Suppressor macrophage (primary cell): Measurements from ENCODE around the gene SCAP.
"Not testable (repeated sequence)": the region's sequence is repeated elsewhere in the genome, so short reads cannot be mapped to it uniquely, and the experiment has no call there.

Experiments used
- DNase-seq, 4 experiments: peaks; one replicate each; pipeline ENCODE4 v3.0.0-alpha.2; 2020 to 2022

The SCAP gene

GRCh38 chr3:47480267-47480666 lies 4.5 kb upstream of the SCAP start:
- not testable (repeated sequence) for DNase-seq

- DNase-seq, result no peak
These were observed 4.1 kb upstream of the SCAP start for GRCh38 chr3:47479826-47480160.

GRCh38 chr3:47478022-47478421 lies 2.3 kb upstream of the SCAP start:
- DNase-seq, result no peak

GRCh38 chr3:47476644-47477199 lies 981 bp upstream of the SCAP start:
- DNase-seq, result no peak

- no peak for DNase-seq
These were observed 537 bp upstream of the SCAP start for GRCh38 chr3:47476330-47476626.

GRCh38 chr3:47475029-47475569 lies 642 bp downstream of the SCAP start:
- peak in 1 of 4 experiments; percentile 25 for DNase-seq

- DNase-seq, result no peak
These were observed 2.4 kb downstream of the SCAP start for GRCh38 chr3:47473391-47473790.

GRCh38 chr3:47469616-47470015 lies 6.1 kb downstream of the SCAP start:
- DNase-seq, result no peak

GRCh38 chr3:47468315-47468714 lies 7.4 kb downstream of the SCAP start:
- not testable (repeated sequence) for DNase-seq

GRCh38 chr3:47464588-47464987 lies 11.2 kb downstream of the SCAP start:
- DNase-seq, result peak; percentile 42 to 88 (median 65)

GRCh38 chr3:47459534-47460085 lies 16.1 kb downstream of the SCAP start:
- not testable (repeated sequence) for DNase-seq

- DNase-seq, result no peak
These were observed 18.8 kb downstream of the SCAP start for GRCh38 chr3:47456984-47457383.

- DNase-seq, result peak in 3 of 4 experiments; percentile 5 to 42 (median 21)
These were observed 19.8 kb downstream of the SCAP start for GRCh38 chr3:47455806-47456452.

GRCh38 chr3:47452453-47453215 lies 23.1 kb downstream of the SCAP start:
- no peak for DNase-seq

- DNase-seq, result no peak
These were observed 31.6 kb downstream of the SCAP start for GRCh38 chr3:47444103-47444502.

- DNase-seq, result no peak
These were observed 32.1 kb downstream of the SCAP start for GRCh38 chr3:47443611-47443995.

GRCh38 chr3:47441796-47442551 lies 33.8 kb downstream of the SCAP start:
- DNase-seq, result no peak

GRCh38 chr3:47440131-47440530 lies 35.6 kb downstream of the SCAP start:
- DNase-seq, result peak in 3 of 4 experiments; percentile 34 to 40 (median 37)

GRCh38 chr3:47436180-47436579 lies 39.6 kb downstream of the SCAP start:
- no peak for DNase-seq

- DNase-seq, result no peak
These were observed 40.9 kb downstream of the SCAP start for GRCh38 chr3:47434849-47435248.

GRCh38 chr3:47433796-47434195 lies 41.9 kb downstream of the SCAP start:
- no peak for DNase-seq

GRCh38 chr3:47432673-47433072 lies 43.1 kb downstream of the SCAP start:
- DNase-seq, result no peak

GRCh38 chr3:47431225-47431624 lies 44.5 kb downstream of the SCAP start:
- no peak for DNase-seq
